WTC11 (cell line): ENCODE data around the gene LIFR. TPM values are rescaled to one million over a fixed set of nuclear protein-coding genes. Genes with fewer than 3 reads are reported as not detected.

ENCODE experiments used
- ATAC-seq: fragments of 200-7000 bp; cut with Tn5 transposase; 2 replicates; pipeline ENCODE4 v1.10.0; 2021; ENCODE audit warnings: mild to moderate bottlenecking, moderate library complexity
- CTCF ChIA-PET: fragments of 300-600 bp; sonication (Branson Sonifier 250); formaldehyde crosslinking; loops from one replicate; lab custom pipeline; 2021; ENCODE audit warnings: antibody characterized with exemption; lab: Charles Lee
- POLR2A ChIA-PET: fragments of 350-600 bp; sonication (Branson Sonifier 250); formaldehyde crosslinking; loops from one replicate; lab custom pipeline; 2021; ENCODE audit warnings: antibody characterized with exemption; lab: Charles Lee
- DNase-seq: peaks from one replicate; pipeline ENCODE4 v3.0.0; 2021; ENCODE audit warnings: low spot score
- H3K27ac Mint-ChIP-seq: 2 replicates; pipeline ENCODE4 v1.8.0; 2021; ENCODE audit warnings: mixed read lengths
- H3K27me3 Mint-ChIP-seq: 2 replicates; pipeline ENCODE4 v1.8.0; 2021; ENCODE audit warnings: low read depth, mild to moderate bottlenecking, moderate library complexity, mixed read lengths
- H3K36me3 Mint-ChIP-seq: 2 replicates; pipeline ENCODE4 v1.8.0; 2021; ENCODE audit warnings: mixed read lengths
- H3K4me1 Mint-ChIP-seq: 2 replicates; pipeline ENCODE4 v1.8.0; 2022; ENCODE audit warnings: mixed read lengths
- H3K4me3 Mint-ChIP-seq: 2 replicates; pipeline ENCODE4 v1.8.0; 2021; ENCODE audit warnings: mild to moderate bottlenecking, moderate library complexity, mixed read lengths
- H3K9me3 Mint-ChIP-seq: 2 replicates; pipeline ENCODE4 v1.8.0; 2021; ENCODE audit warnings: mixed read lengths
- ELF4 ChIP-seq: sonication (generic); formaldehyde crosslinking; IDR thresholded peaks from 2 replicates; pipeline ENCODE4 v1.8.1; 2022; ENCODE audit warnings: low read depth, mild to moderate bottlenecking, moderate library complexity, missing genetic modification reagents
- ESRRA ChIP-seq: sonication (generic); formaldehyde crosslinking; IDR thresholded peaks from 2 replicates; pipeline ENCODE4 v1.8.1; 2022; ENCODE audit warnings: mild to moderate bottlenecking, missing genetic modification reagents, borderline replicate concordance
- GABPB1 ChIP-seq: sonication (generic); formaldehyde crosslinking; IDR thresholded peaks from 2 replicates; pipeline ENCODE4 v1.8.1; 2023; ENCODE audit warnings: mild to moderate bottlenecking, missing genetic modification reagents
- HMGA2 ChIP-seq: fragments of 250-450 bp; sonication (Bioruptor Pico); IDR thresholded peaks from 2 replicates; pipeline ENCODE4 v1.4.0; 2021; ENCODE audit warnings: mild to moderate bottlenecking, moderate library complexity
- IRF2 ChIP-seq: sonication (generic); formaldehyde crosslinking; IDR thresholded peaks from 2 replicates; pipeline ENCODE4 v1.8.0; 2022; ENCODE audit warnings: low read depth, missing genetic modification reagents, borderline replicate concordance
- MYBL2 ChIP-seq: sonication (generic); formaldehyde crosslinking; IDR thresholded peaks from 2 replicates; pipeline ENCODE4 v1.8.1; 2023; ENCODE audit warnings: mild to moderate bottlenecking, moderate library complexity, missing genetic modification reagents
- RORB ChIP-seq: fragments of 250-450 bp; sonication (Bioruptor Pico); IDR thresholded peaks from 2 replicates; pipeline ENCODE4 v1.9.0; 2021; ENCODE audit warnings: mild to moderate bottlenecking
- SMAD3 ChIP-seq: sonication (generic); formaldehyde crosslinking; IDR thresholded peaks from 2 replicates; pipeline ENCODE4 v1.8.0; 2022; ENCODE audit warnings: missing genetic modification reagents, mild to moderate bottlenecking, borderline replicate concordance
- SMAD4 ChIP-seq: sonication (generic); formaldehyde crosslinking; IDR thresholded peaks from 2 replicates; pipeline ENCODE4 v1.8.0; 2022; ENCODE audit warnings: mild to moderate bottlenecking, missing genetic modification reagents
- TCF7 ChIP-seq: sonication (generic); formaldehyde crosslinking; IDR thresholded peaks from 2 replicates; pipeline ENCODE4 v1.8.0; 2022; ENCODE audit warnings: mild to moderate bottlenecking, low read depth, missing genetic modification reagents, moderate library complexity
- ZNF232 ChIP-seq: sonication (generic); formaldehyde crosslinking; IDR thresholded peaks from 2 replicates; pipeline ENCODE4 v1.8.0; 2022; ENCODE audit warnings: mild to moderate bottlenecking, missing genetic modification reagents
- ZNF423 ChIP-seq: fragments of 250-450 bp; sonication (Bioruptor Pico); IDR thresholded peaks from 2 replicates; pipeline ENCODE4 v2.1.2; 2022; ENCODE audit warnings: mild to moderate bottlenecking, moderate library complexity
- total RNA-seq: library from RNA; stranded (reverse); gene quantifications from 3 replicates; pipeline ENCODE4 v1.2.3, GENCODE V29; 2021
- TF ChIP-seq, protein P1 (sequence below): sonication (generic); formaldehyde crosslinking; IDR thresholded peaks from 2 replicates; pipeline ENCODE4 v1.8.0; 2023; ENCODE audit warnings: missing genetic modification reagents, mild to moderate bottlenecking, borderline replicate concordance
- TF ChIP-seq, protein P2 (sequence below): sonication (generic); formaldehyde crosslinking; IDR thresholded peaks from 2 replicates; pipeline ENCODE4 v1.8.0; 2023; ENCODE audit warnings: mild to moderate bottlenecking, missing genetic modification reagents
- TF ChIP-seq, protein P3 (sequence below): sonication (generic); formaldehyde crosslinking; IDR thresholded peaks from 2 replicates; pipeline ENCODE4 v1.8.1; 2022; ENCODE audit warnings: low read depth, missing genetic modification reagents, borderline replicate concordance
- TF ChIP-seq, protein P4 (sequence below): sonication (generic); formaldehyde crosslinking; IDR thresholded peaks from 2 replicates; pipeline ENCODE4 v1.8.0; 2022; ENCODE audit warnings: mild to moderate bottlenecking, missing genetic modification reagents
- TF ChIP-seq, protein P5 (sequence below): fragments of 250-450 bp; sonication (Bioruptor Pico); IDR thresholded peaks from 2 replicates; pipeline ENCODE4 v1.9.0; 2021; ENCODE audit warnings: mild to moderate bottlenecking, borderline replicate concordance
- TF ChIP-seq, protein P6 (sequence below): sonication (generic); formaldehyde crosslinking; IDR thresholded peaks from 2 replicates; pipeline ENCODE4 v1.8.1; 2023; ENCODE audit warnings: mild to moderate bottlenecking, missing genetic modification reagents, moderate library complexity
- TF ChIP-seq, protein P7 (sequence below): sonication (generic); formaldehyde crosslinking; IDR thresholded peaks from 2 replicates; pipeline ENCODE4 v1.8.1; 2022; ENCODE audit warnings: low read depth, mild to moderate bottlenecking, moderate library complexity, missing genetic modification reagents, borderline replicate concordance

LIFR gene
- total RNA-seq, 1 experiment from 2014 or later, result 14.4 TPM

DNA sequence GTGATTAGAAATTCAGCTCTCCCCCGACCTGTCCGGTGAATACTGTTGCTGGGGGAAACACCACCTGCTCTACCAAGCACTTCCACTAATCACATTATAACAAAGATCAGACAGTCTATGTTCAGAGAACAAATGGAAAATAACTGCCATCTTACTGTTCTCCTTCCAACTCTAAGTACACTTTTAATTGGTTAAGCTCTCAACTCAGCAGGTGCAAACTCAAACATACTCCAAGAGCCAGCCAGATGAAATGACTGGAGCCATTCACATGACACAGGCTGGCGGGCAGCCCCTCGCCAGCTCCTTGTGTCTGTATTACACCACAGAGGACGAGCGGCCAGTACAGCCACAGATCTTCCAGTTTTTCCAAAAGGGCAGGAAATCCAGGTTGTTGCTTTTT is 16.1 kb downstream of the LIFR start:
- H3K9me3 Mint-ChIP-seq, result no peaks in the 10 kb centered on the region
- H3K4me3 Mint-ChIP-seq, result no peak overlapping the region
- DNase-seq, result no peak
- POLR2A ChIA-PET, result no interaction called here
- no peak for TF ChIP-seq ELF4 (CRISPR knock-in tag)
- TF ChIP-seq ESRRA, result no peak
- no peak for TF ChIP-seq SMAD4
- no peak for TF ChIP-seq ZNF423 (CRISPR knock-in tag)
- TF ChIP-seq, protein P1, sequence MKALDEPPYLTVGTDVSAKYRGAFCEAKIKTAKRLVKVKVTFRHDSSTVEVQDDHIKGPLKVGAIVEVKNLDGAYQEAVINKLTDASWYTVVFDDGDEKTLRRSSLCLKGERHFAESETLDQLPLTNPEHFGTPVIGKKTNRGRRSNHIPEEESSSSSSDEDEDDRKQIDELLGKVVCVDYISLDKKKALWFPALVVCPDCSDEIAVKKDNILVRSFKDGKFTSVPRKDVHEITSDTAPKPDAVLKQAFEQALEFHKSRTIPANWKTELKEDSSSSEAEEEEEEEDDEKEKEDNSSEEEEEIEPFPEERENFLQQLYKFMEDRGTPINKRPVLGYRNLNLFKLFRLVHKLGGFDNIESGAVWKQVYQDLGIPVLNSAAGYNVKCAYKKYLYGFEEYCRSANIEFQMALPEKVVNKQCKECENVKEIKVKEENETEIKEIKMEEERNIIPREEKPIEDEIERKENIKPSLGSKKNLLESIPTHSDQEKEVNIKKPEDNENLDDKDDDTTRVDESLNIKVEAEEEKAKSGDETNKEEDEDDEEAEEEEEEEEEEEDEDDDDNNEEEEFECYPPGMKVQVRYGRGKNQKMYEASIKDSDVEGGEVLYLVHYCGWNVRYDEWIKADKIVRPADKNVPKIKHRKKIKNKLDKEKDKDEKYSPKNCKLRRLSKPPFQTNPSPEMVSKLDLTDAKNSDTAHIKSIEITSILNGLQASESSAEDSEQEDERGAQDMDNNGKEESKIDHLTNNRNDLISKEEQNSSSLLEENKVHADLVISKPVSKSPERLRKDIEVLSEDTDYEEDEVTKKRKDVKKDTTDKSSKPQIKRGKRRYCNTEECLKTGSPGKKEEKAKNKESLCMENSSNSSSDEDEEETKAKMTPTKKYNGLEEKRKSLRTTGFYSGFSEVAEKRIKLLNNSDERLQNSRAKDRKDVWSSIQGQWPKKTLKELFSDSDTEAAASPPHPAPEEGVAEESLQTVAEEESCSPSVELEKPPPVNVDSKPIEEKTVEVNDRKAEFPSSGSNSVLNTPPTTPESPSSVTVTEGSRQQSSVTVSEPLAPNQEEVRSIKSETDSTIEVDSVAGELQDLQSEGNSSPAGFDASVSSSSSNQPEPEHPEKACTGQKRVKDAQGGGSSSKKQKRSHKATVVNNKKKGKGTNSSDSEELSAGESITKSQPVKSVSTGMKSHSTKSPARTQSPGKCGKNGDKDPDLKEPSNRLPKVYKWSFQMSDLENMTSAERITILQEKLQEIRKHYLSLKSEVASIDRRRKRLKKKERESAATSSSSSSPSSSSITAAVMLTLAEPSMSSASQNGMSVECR (CRISPR knock-in tag), result no peak
- no peak for TF ChIP-seq TCF7
- TF ChIP-seq IRF2 (CRISPR knock-in tag), result no peak
- TF ChIP-seq, protein P2, sequence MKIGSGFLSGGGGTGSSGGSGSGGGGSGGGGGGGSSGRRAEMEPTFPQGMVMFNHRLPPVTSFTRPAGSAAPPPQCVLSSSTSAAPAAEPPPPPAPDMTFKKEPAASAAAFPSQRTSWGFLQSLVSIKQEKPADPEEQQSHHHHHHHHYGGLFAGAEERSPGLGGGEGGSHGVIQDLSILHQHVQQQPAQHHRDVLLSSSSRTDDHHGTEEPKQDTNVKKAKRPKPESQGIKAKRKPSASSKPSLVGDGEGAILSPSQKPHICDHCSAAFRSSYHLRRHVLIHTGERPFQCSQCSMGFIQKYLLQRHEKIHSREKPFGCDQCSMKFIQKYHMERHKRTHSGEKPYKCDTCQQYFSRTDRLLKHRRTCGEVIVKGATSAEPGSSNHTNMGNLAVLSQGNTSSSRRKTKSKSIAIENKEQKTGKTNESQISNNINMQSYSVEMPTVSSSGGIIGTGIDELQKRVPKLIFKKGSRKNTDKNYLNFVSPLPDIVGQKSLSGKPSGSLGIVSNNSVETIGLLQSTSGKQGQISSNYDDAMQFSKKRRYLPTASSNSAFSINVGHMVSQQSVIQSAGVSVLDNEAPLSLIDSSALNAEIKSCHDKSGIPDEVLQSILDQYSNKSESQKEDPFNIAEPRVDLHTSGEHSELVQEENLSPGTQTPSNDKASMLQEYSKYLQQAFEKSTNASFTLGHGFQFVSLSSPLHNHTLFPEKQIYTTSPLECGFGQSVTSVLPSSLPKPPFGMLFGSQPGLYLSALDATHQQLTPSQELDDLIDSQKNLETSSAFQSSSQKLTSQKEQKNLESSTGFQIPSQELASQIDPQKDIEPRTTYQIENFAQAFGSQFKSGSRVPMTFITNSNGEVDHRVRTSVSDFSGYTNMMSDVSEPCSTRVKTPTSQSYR, result no peak
- no peak for TF ChIP-seq ZNF232 (CRISPR knock-in tag)
- TF ChIP-seq, protein P3, sequence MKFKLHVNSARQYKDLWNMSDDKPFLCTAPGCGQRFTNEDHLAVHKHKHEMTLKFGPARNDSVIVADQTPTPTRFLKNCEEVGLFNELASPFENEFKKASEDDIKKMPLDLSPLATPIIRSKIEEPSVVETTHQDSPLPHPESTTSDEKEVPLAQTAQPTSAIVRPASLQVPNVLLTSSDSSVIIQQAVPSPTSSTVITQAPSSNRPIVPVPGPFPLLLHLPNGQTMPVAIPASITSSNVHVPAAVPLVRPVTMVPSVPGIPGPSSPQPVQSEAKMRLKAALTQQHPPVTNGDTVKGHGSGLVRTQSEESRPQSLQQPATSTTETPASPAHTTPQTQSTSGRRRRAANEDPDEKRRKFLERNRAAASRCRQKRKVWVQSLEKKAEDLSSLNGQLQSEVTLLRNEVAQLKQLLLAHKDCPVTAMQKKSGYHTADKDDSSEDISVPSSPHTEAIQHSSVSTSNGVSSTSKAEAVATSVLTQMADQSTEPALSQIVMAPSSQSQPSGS (CRISPR knock-in tag), result no peak
- TF ChIP-seq, protein P4, sequence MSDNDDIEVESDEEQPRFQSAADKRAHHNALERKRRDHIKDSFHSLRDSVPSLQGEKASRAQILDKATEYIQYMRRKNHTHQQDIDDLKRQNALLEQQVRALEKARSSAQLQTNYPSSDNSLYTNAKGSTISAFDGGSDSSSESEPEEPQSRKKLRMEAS (CRISPR knock-in tag), result no peak
- TF ChIP-seq, protein P5, sequence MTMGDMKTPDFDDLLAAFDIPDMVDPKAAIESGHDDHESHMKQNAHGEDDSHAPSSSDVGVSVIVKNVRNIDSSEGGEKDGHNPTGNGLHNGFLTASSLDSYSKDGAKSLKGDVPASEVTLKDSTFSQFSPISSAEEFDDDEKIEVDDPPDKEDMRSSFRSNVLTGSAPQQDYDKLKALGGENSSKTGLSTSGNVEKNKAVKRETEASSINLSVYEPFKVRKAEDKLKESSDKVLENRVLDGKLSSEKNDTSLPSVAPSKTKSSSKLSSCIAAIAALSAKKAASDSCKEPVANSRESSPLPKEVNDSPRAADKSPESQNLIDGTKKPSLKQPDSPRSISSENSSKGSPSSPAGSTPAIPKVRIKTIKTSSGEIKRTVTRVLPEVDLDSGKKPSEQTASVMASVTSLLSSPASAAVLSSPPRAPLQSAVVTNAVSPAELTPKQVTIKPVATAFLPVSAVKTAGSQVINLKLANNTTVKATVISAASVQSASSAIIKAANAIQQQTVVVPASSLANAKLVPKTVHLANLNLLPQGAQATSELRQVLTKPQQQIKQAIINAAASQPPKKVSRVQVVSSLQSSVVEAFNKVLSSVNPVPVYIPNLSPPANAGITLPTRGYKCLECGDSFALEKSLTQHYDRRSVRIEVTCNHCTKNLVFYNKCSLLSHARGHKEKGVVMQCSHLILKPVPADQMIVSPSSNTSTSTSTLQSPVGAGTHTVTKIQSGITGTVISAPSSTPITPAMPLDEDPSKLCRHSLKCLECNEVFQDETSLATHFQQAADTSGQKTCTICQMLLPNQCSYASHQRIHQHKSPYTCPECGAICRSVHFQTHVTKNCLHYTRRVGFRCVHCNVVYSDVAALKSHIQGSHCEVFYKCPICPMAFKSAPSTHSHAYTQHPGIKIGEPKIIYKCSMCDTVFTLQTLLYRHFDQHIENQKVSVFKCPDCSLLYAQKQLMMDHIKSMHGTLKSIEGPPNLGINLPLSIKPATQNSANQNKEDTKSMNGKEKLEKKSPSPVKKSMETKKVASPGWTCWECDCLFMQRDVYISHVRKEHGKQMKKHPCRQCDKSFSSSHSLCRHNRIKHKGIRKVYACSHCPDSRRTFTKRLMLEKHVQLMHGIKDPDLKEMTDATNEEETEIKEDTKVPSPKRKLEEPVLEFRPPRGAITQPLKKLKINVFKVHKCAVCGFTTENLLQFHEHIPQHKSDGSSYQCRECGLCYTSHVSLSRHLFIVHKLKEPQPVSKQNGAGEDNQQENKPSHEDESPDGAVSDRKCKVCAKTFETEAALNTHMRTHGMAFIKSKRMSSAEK (CRISPR knock-in tag), result no peak
- TF ChIP-seq MYBL2 (CRISPR knock-in tag), result no peak
- TF ChIP-seq, protein P6, sequence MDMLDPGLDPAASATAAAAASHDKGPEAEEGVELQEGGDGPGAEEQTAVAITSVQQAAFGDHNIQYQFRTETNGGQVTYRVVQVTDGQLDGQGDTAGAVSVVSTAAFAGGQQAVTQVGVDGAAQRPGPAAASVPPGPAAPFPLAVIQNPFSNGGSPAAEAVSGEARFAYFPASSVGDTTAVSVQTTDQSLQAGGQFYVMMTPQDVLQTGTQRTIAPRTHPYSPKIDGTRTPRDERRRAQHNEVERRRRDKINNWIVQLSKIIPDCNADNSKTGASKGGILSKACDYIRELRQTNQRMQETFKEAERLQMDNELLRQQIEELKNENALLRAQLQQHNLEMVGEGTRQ (CRISPR knock-in tag), result no peak
- TF ChIP-seq RORB, result no peak
- TF ChIP-seq GABPB1 (CRISPR knock-in tag), result no peak
- no peak for TF ChIP-seq SMAD3 (CRISPR knock-in tag)
- no peak for TF ChIP-seq HMGA2 (CRISPR knock-in tag)
- TF ChIP-seq, protein P7, sequence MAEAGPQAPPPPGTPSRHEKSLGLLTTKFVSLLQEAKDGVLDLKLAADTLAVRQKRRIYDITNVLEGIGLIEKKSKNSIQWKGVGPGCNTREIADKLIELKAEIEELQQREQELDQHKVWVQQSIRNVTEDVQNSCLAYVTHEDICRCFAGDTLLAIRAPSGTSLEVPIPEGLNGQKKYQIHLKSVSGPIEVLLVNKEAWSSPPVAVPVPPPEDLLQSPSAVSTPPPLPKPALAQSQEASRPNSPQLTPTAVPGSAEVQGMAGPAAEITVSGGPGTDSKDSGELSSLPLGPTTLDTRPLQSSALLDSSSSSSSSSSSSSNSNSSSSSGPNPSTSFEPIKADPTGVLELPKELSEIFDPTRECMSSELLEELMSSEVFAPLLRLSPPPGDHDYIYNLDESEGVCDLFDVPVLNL (CRISPR knock-in tag), result no peak
- no peak overlapping the region for H3K27ac Mint-ChIP-seq
- no peaks in the 10 kb centered on the region for H3K27me3 Mint-ChIP-seq
- no peaks in the 10 kb centered on the region for H3K36me3 Mint-ChIP-seq
- no peak; the same call in 1 of the 2 replicates for ATAC-seq
- H3K4me1 Mint-ChIP-seq, result peaks cover 32% of the 10 kb centered on the region
- CTCF ChIA-PET, result interaction anchor here (0.6 to 3.7 kb wide), 2 partner anchors 99 to 234 kb away, joined by 3 to 13 read pairs; no protein-coding TSS in a partner anchor
